ENCODE results near the gene CCDC174. TPM values are rescaled to one million over a fixed set of nuclear protein-coding genes. Genes with fewer than 3 reads are reported as not detected.

The CCDC174 gene
- total RNA-seq, 1 donor from 2014 or later = 32.4 TPM

GRCh38 chr3:14634763-14635400, 16.7 kb upstream of the CCDC174 start:
- H3K9me3 Mint-ChIP-seq = no peaks in the 10 kb centered on the region
- intact Hi-C loops (cut with micrococcal nuclease) = loop anchor here (1.0 kb wide), 2 partner anchors 146 to 286 kb away; no protein-coding TSS in a partner anchor
- no peak for DNase-seq
- no peak for TF ChIP-seq CTCF (IDR thresholded peaks at IDR 0.05)
- H3K27ac Mint-ChIP-seq = no peak overlapping the region
- no peak for ATAC-seq (ENCODE audit: low read depth)
- POLR2A ChIA-PET = no interaction called here
- H3K27me3 Mint-ChIP-seq = peaks cover 64% of the 10 kb centered on the region
- CTCF ChIA-PET = interaction anchor here (1.7 to 3.0 kb wide), 2 partner anchors 10 to 286 kb away, joined by 6 to 12 read pairs; no protein-coding TSS in a partner anchor
- no peaks in the 10 kb centered on the region for H3K4me1 Mint-ChIP-seq
- no peak overlapping the region for H3K4me3 Mint-ChIP-seq
- H3K36me3 Mint-ChIP-seq (ENCODE audit: low read depth) = no peaks in the 10 kb centered on the region

GRCh38 chr3:14636496-14637087, 15.0 kb upstream of the CCDC174 start:
- Mint-ChIP-seq H3K27me3 (peaks cover 64% of the 10 kb centered on the region), H3K9me3 (no peaks in the 10 kb centered on the region), H3K4me3 (no peak overlapping the region), H3K36me3 (ENCODE audit: low read depth) (no peaks in the 10 kb centered on the region), H3K27ac (no peak overlapping the region), H3K4me1 (no peaks in the 10 kb centered on the region)
- ATAC-seq (ENCODE audit: low read depth) (no peak), DNase-seq (no peak)
- ChIA-PET CTCF (interaction anchor here (3.0 kb wide), 1 partner anchor 284 kb away, joined by 12 read pairs; no protein-coding TSS in a partner anchor), POLR2A (no interaction called here)
- intact Hi-C loops (cut with micrococcal nuclease) = no loop called here
- no peak for TF ChIP-seq CTCF (IDR thresholded peaks at IDR 0.05)

GRCh38 chr3:14640157-14640562, 11.4 kb upstream of the CCDC174 start:
- Mint-ChIP-seq H3K27me3 (peaks cover 58% of the 10 kb centered on the region), H3K36me3 (ENCODE audit: low read depth) (no peaks in the 10 kb centered on the region), H3K4me1 (no peaks in the 10 kb centered on the region), H3K9me3 (no peaks in the 10 kb centered on the region), H3K27ac (no peak overlapping the region), H3K4me3 (no peak overlapping the region)
- CTCF ChIA-PET = no interaction called here
- no peak for DNase-seq
- TF ChIP-seq CTCF (IDR thresholded peaks at IDR 0.05) = no peak
- no peak for ATAC-seq (ENCODE audit: low read depth)
- POLR2A ChIA-PET = no interaction called here
- intact Hi-C loops (cut with micrococcal nuclease) = no loop called here

GRCh38 chr3:14640734-14641133, 10.8 kb upstream of the CCDC174 start:
- no peak for TF ChIP-seq CTCF (IDR thresholded peaks at IDR 0.05)
- ATAC-seq (ENCODE audit: low read depth) (no peak), DNase-seq (no peak)
- H3K27me3 Mint-ChIP-seq = peaks cover 53% of the 10 kb centered on the region
- H3K4me1 Mint-ChIP-seq = no peaks in the 10 kb centered on the region
- ChIA-PET CTCF (no interaction called here), POLR2A (no interaction called here)
- H3K9me3 Mint-ChIP-seq = no peaks in the 10 kb centered on the region
- H3K36me3 Mint-ChIP-seq (ENCODE audit: low read depth) = no peaks in the 10 kb centered on the region
- no peak overlapping the region for H3K27ac Mint-ChIP-seq
- H3K4me3 Mint-ChIP-seq = no peak overlapping the region
- intact Hi-C loops (cut with micrococcal nuclease) = no loop called here

GRCh38 chr3:14641346-14641745, 10.2 kb upstream of the CCDC174 start:
- Mint-ChIP-seq H3K27ac (no peak overlapping the region), H3K9me3 (no peaks in the 10 kb centered on the region), H3K4me3 (no peak overlapping the region), H3K36me3 (ENCODE audit: low read depth) (no peaks in the 10 kb centered on the region), H3K27me3 (peaks cover 48% of the 10 kb centered on the region), H3K4me1 (no peaks in the 10 kb centered on the region)
- ATAC-seq (ENCODE audit: low read depth) (no peak), DNase-seq (no peak)
- CTCF ChIA-PET = no interaction called here
- no peak for TF ChIP-seq CTCF (IDR thresholded peaks at IDR 0.05)
- POLR2A ChIA-PET = interaction anchor here (0.7 kb wide), 1 partner anchor 9 kb away, joined by 3 read pairs; no protein-coding TSS in a partner anchor
- intact Hi-C loops (cut with micrococcal nuclease) = no loop called here

Measured in activated B cell treated with CpG ODN at 0.5 μM for 24 hours (primary cell).